H9 (cell line): ENCODE data around the gene VAV2. TPM values are rescaled to one million over a fixed set of nuclear protein-coding genes. Genes with fewer than 3 reads are reported as not detected.
A peak's percentile ranks its signal among the peaks of the same experiment; 100 is the strongest.

ENCODE experiments used
- DNase-seq: peaks from one replicate; pipeline ENCODE4 v3.0.0-alpha.2; 2017
- H2AFZ ChIP-seq: one replicate; pipeline ENCODE4 v1.6.1; 2013; ENCODE audit warnings: mild to moderate bottlenecking, low read length, control low read depth, moderate library complexity
- H2AK5ac ChIP-seq: 2 replicates; pipeline ENCODE4 v1.6.1; 2013; ENCODE audit warnings: low read length, control low read depth, mixed read lengths; ENCODE audit not compliant: insufficient read length
- H2BK120ac ChIP-seq: one replicate; pipeline ENCODE4 v1.6.1; 2013; ENCODE audit warnings: low read depth, mild to moderate bottlenecking, low read length, control low read depth, inconsistent platforms; ENCODE audit not compliant: poor library complexity, severe bottlenecking
- H2BK12ac ChIP-seq: 2 replicates; pipeline ENCODE4 v1.6.1; 2013; ENCODE audit warnings: low read length, control low read depth, mixed read lengths, low read depth; ENCODE audit not compliant: insufficient read length
- H2BK15ac ChIP-seq: 2 replicates; pipeline ENCODE4 v1.6.1; 2013; ENCODE audit warnings: low read depth, low read length, control low read depth
- H2BK20ac ChIP-seq: one replicate; pipeline ENCODE4 v1.6.1; 2013; ENCODE audit warnings: low read depth, mild to moderate bottlenecking, low read length, control low read depth, inconsistent platforms; ENCODE audit not compliant: poor library complexity, severe bottlenecking
- H2BK5ac ChIP-seq: 2 replicates; pipeline ENCODE4 v1.6.1; 2013; ENCODE audit warnings: low read length, control low read depth, mixed read lengths; ENCODE audit not compliant: insufficient read length
- H3K14ac ChIP-seq: 2 replicates; pipeline ENCODE4 v1.6.1; 2013; ENCODE audit warnings: low read length, control low read depth; ENCODE audit not compliant: insufficient read depth
- H3K18ac ChIP-seq: 2 replicates; pipeline ENCODE4 v1.6.1; 2013; ENCODE audit warnings: low read depth, mild to moderate bottlenecking, mixed read lengths, low read length, control low read depth; ENCODE audit not compliant: insufficient read length
- H3K23ac ChIP-seq: 2 replicates; pipeline ENCODE4 v1.6.1; 2013; ENCODE audit warnings: low read length, control low read depth, mixed read lengths, low read depth; ENCODE audit not compliant: insufficient read length
- H3K23me2 ChIP-seq: 2 replicates; pipeline ENCODE4 v1.6.1; 2013; ENCODE audit warnings: low read depth, mild to moderate bottlenecking, mixed read lengths, low read length, control low read depth; ENCODE audit not compliant: insufficient read length, poor library complexity, severe bottlenecking
- H3K27ac ChIP-seq: 2 replicates; pipeline ENCODE4 v1.5.1; 2013; ENCODE audit warnings: low read length, control low read depth, mixed read lengths, low read depth; ENCODE audit not compliant: insufficient read length
- H3K27me3 ChIP-seq: 2 replicates; pipeline ENCODE4 v1.6.1; 2013; ENCODE audit warnings: low read length, control low read depth, inconsistent platforms; ENCODE audit not compliant: insufficient read depth
- H3K4ac ChIP-seq: 2 replicates; pipeline ENCODE4 v1.6.1; 2013; ENCODE audit warnings: low read depth, mild to moderate bottlenecking, control low read depth, inconsistent platforms, low read length, moderate library complexity
- H3K4me1 ChIP-seq: 2 replicates; pipeline ENCODE4 v1.6.1; 2013; ENCODE audit warnings: low read length, control low read depth, inconsistent platforms; ENCODE audit not compliant: insufficient read depth
- H3K4me2 ChIP-seq: 2 replicates; pipeline ENCODE4 v1.6.1; 2013; ENCODE audit warnings: low read length, control low read depth, mixed read lengths; ENCODE audit not compliant: insufficient read length, insufficient read depth
- H3K56ac ChIP-seq: 2 replicates; pipeline ENCODE4 v1.6.1; 2013; ENCODE audit warnings: low read depth, mild to moderate bottlenecking, mixed read lengths, low read length, control low read depth; ENCODE audit not compliant: insufficient read length
- H3K79me1 ChIP-seq: 2 replicates; pipeline ENCODE4 v1.6.1; 2013; ENCODE audit warnings: low read depth, mild to moderate bottlenecking, moderate library complexity, low read length, control low read depth, inconsistent platforms; ENCODE audit not compliant: insufficient read depth, poor library complexity, severe bottlenecking
- H3K79me2 ChIP-seq: 2 replicates; pipeline ENCODE4 v1.6.1; 2013; ENCODE audit warnings: low read length, control low read depth, inconsistent platforms; ENCODE audit not compliant: insufficient read depth
- H3K9ac ChIP-seq: 2 replicates; pipeline ENCODE4 v1.6.1; 2013; ENCODE audit warnings: low read length, control low read depth, mixed read lengths; ENCODE audit not compliant: insufficient read length; ENCODE audit errors: extremely low read depth
- H3K9me3 ChIP-seq: one replicate; pipeline ENCODE4 v1.6.1; 2013; ENCODE audit warnings: low read depth, low read length, inconsistent platforms; ENCODE audit not compliant: control insufficient read depth
- H3T11ph ChIP-seq: one replicate; pipeline ENCODE4 v1.6.1; 2013; ENCODE audit warnings: mild to moderate bottlenecking, low read length, control low read depth, inconsistent platforms
- H4K20me1 ChIP-seq: one replicate; pipeline ENCODE4 v1.6.1; 2013; ENCODE audit not compliant: control insufficient read depth, insufficient read length, insufficient read depth
- H4K5ac ChIP-seq: 2 replicates; pipeline ENCODE4 v1.6.1; 2013; ENCODE audit warnings: low read depth, mild to moderate bottlenecking, mixed read lengths, low read length, control low read depth; ENCODE audit not compliant: insufficient read length
- H4K8ac ChIP-seq: replicated peaks from 2 replicates; pipeline ENCODE4 v1.6.1; 2013; ENCODE audit warnings: low read length, control low read depth, mixed read lengths, low read depth; ENCODE audit not compliant: insufficient read length
- H4K91ac ChIP-seq: 2 replicates; pipeline ENCODE4 v1.6.1; 2013; ENCODE audit warnings: low read depth, mild to moderate bottlenecking, moderate library complexity, mixed read lengths, low read length, control low read depth; ENCODE audit not compliant: insufficient read length
- H3K27ac Mint-ChIP-seq, 3 experiments: 2 replicates in 2 of 3; 3 replicates in 1 of 3; pipeline ENCODE4 v1.8.0; 2020 to 2021; ENCODE audit warnings: mixed read lengths in 3 of 3, mild to moderate bottlenecking in 1 of 3, moderate library complexity in 1 of 3
- H3K27me3 Mint-ChIP-seq: 2 replicates; pipeline ENCODE4 v1.8.0; 2021; ENCODE audit warnings: low read depth, mild to moderate bottlenecking, moderate library complexity, mixed read lengths
- H3K36me3 Mint-ChIP-seq, 3 experiments: 2 replicates in 2 of 3; 3 replicates in 1 of 3; pipeline ENCODE4 v1.8.0; 2020 to 2021; ENCODE audit warnings: low read depth in 3 of 3, mixed read lengths in 3 of 3; ENCODE audit not compliant: insufficient read depth in 1 of 3
- H3K4me1 Mint-ChIP-seq, 2 experiments: 2 replicates each; pipeline ENCODE4 v1.8.0; 2020; ENCODE audit warnings: mixed read lengths in 2 of 2
- H3K4me3 Mint-ChIP-seq, 2 experiments: 2 replicates in 1 of 2; 3 replicates in 1 of 2; pipeline ENCODE4 v1.8.0; 2020 to 2021; ENCODE audit warnings: mild to moderate bottlenecking in 2 of 2, mixed read lengths in 2 of 2, moderate library complexity in 1 of 2
- H3K9me3 Mint-ChIP-seq, 2 experiments: 2 replicates in 1 of 2; 3 replicates in 1 of 2; pipeline ENCODE4 v1.8.0; 2020; ENCODE audit warnings: mild to moderate bottlenecking in 2 of 2, mixed read lengths in 2 of 2, moderate library complexity in 1 of 2
- WGBS: extraction: QIAGEN DNeasy Blood & Tissue Kit; methylation state at CpG from one replicate; pipeline ENCODE4 v1.1.7; 2013; ENCODE audit warnings: missing lambda C conversion rate, low lambda C conversion rate, mixed read lengths; ENCODE audit not compliant: insufficient read length; ENCODE audit errors: extremely low coverage; 5-methylcytosine and 5-hydroxymethylcytosine counted together
- total RNA-seq: library from RNA; stranded (reverse); gene quantifications from 2 replicates; pipeline ENCODE4 v1.2.1, GENCODE V29; 2021
- TF ChIP-seq, protein P1 (sequence below): fragments of 200-600 bp; sonication (generic); conservative IDR thresholded peaks from 3 replicates; pipeline ENCODE4 v1.8.0; 2021; ENCODE audit warnings: antibody characterized with exemption, mild to moderate bottlenecking

VAV2 gene
- total RNA-seq, 1 experiment from 2014 or later, result 58.7 TPM

DNA sequence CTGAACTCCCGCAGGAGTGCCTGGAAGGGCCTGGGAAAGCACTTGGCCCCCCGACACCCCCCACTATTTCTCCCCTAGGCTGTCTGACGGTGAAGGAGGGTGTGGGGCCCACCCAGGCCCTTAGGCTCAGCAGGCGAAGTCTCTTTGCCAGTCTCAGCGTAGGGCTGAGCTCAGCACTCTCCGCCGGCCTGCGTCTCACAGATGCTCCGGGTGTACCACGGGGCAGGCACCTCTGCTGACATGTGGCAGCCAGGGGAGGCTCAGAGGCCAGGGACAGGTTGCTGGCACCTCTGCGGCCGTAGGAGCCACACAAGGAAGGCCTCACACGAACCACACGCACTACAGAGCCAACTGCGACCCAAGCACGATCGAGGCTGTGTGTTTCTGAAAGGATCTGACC is 114.2 kb downstream of the VAV2 start:
- no peaks in the 10 kb centered on the region; the same call in 1 of the 2 replicates for H3K4me1 ChIP-seq
- peak overlapping the region; percentile 18 to 47 (median 44); a peak in 3 of 7 replicates for H3K27ac Mint-ChIP-seq

More for the DNA sequence above, 114.2 kb downstream of the VAV2 start:
- no peak overlapping the region for H3K56ac ChIP-seq
- H3K79me2 ChIP-seq, result no peaks in the 10 kb centered on the region; the same call in 1 of the 2 replicates
- no peak overlapping the region for H3K23ac ChIP-seq
- H3K27ac ChIP-seq, result no peak overlapping the region
- Mint-ChIP-seq H3K36me3 (peaks cover 0 to 3% (median 0%) of the 10 kb centered on the region in 3 experiments; a peak in 2 of 7 replicates), H3K4me3 (no peak overlapping the region), H3K4me1 (peaks cover 47 to 48% of the 10 kb centered on the region in 2 experiments), H3K9me3 (no peaks in the 10 kb centered on the region), H3K27me3 (no peaks in the 10 kb centered on the region)
- no peak overlapping the region for H2BK20ac ChIP-seq
- DNase-seq, result no peak
- H3T11ph ChIP-seq, result no peak overlapping the region
- no peak overlapping the region for H3K4ac ChIP-seq
- no peaks in the 10 kb centered on the region for H3K23me2 ChIP-seq
- H3K79me1 ChIP-seq, result no peaks in the 10 kb centered on the region
- H4K5ac ChIP-seq, result no peak overlapping the region
- no peak overlapping the region for H2BK5ac ChIP-seq
- no peak overlapping the region for H2BK15ac ChIP-seq
- H3K14ac ChIP-seq, result no peak overlapping the region
- no peak overlapping the region for H4K91ac ChIP-seq
- H3K27me3 ChIP-seq, result no peaks in the 10 kb centered on the region
- WGBS, result no CpG with 5 or more reads among the region's 17 CpGs
- no peak overlapping the region for H2AFZ ChIP-seq
- H4K8ac ChIP-seq, result no peak overlapping the region
- H2BK120ac ChIP-seq, result no peak overlapping the region
- H3K18ac ChIP-seq, result no peak overlapping the region
- no peak overlapping the region for H2AK5ac ChIP-seq
- H2BK12ac ChIP-seq, result no peak overlapping the region
- no peaks in the 10 kb centered on the region for H3K9me3 ChIP-seq
- no peak overlapping the region for H3K9ac ChIP-seq
- H4K20me1 ChIP-seq, result no peaks in the 10 kb centered on the region
- TF ChIP-seq, protein P1, sequence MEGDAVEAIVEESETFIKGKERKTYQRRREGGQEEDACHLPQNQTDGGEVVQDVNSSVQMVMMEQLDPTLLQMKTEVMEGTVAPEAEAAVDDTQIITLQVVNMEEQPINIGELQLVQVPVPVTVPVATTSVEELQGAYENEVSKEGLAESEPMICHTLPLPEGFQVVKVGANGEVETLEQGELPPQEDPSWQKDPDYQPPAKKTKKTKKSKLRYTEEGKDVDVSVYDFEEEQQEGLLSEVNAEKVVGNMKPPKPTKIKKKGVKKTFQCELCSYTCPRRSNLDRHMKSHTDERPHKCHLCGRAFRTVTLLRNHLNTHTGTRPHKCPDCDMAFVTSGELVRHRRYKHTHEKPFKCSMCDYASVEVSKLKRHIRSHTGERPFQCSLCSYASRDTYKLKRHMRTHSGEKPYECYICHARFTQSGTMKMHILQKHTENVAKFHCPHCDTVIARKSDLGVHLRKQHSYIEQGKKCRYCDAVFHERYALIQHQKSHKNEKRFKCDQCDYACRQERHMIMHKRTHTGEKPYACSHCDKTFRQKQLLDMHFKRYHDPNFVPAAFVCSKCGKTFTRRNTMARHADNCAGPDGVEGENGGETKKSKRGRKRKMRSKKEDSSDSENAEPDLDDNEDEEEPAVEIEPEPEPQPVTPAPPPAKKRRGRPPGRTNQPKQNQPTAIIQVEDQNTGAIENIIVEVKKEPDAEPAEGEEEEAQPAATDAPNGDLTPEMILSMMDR, result no peak
- no peak overlapping the region for H3K4me2 ChIP-seq
